Lung (tissue), 12 donors: ENCODE measurements around the gene SLC6A18. TPM values are rescaled to one million over a fixed set of nuclear protein-coding genes. Genes with fewer than 3 reads are reported as not detected.
"Not testable (repeated sequence)": the region's sequence is repeated elsewhere in the genome, so short reads cannot be mapped to it uniquely, and the experiment has no call there.

Experiments used
- ATAC-seq: fragments of 200-7000 bp; cut with Tn5 transposase; one replicate; pipeline ENCODE4 v1.9.1; 2020; ENCODE audit warnings: moderate number of reproducible peaks; ENCODE audit not compliant: insufficient read depth, low FRiP score
- DNase-seq, 3 donors: peaks; one replicate each; pipeline ENCODE4 v3.0.0-alpha.2; 2013 to 2017
- H3K27ac ChIP-seq, 2 donors: one replicate each; pipeline ENCODE4 v1.5.1; 2013; ENCODE audit warnings: mild to moderate bottlenecking in 2 of 2, moderate library complexity in 2 of 2, control low read depth in 1 of 2, inconsistent platforms in 1 of 2, low read depth in 1 of 2, low read length in 1 of 2
- H3K27me3 ChIP-seq, 3 donors: one replicate each; pipeline ENCODE4 v1.5.1; 2013; ENCODE audit warnings: low read length in 2 of 3; ENCODE audit not compliant: control insufficient read depth in 3 of 3, insufficient read depth in 3 of 3
- H3K36me3 ChIP-seq, 4 donors: one replicate each; pipeline ENCODE4 v1.5.1; 2013; ENCODE audit warnings: low read length in 4 of 4, mild to moderate bottlenecking in 1 of 4, moderate library complexity in 1 of 4; ENCODE audit not compliant: control insufficient read depth in 4 of 4, insufficient read depth in 4 of 4
- H3K4me1 ChIP-seq, 5 donors: one replicate each; pipeline ENCODE4 v1.5.1; 2013; ENCODE audit warnings: low read length in 5 of 5, mild to moderate bottlenecking in 2 of 5, moderate library complexity in 1 of 5; ENCODE audit not compliant: control insufficient read depth in 5 of 5, insufficient read depth in 5 of 5
- H3K4me3 ChIP-seq: one replicate; pipeline ENCODE4 v1.5.1; 2013; ENCODE audit warnings: mild to moderate bottlenecking, control low read depth, moderate library complexity
- H3K9ac ChIP-seq, 2 donors: one replicate each; pipeline ENCODE4 v1.5.1; 2013; ENCODE audit warnings: low read length in 2 of 2, control low read depth in 1 of 2; ENCODE audit not compliant: insufficient read depth in 1 of 2
- H3K9me3 ChIP-seq, 4 donors: one replicate each; pipeline ENCODE4 v1.5.1; 2013; ENCODE audit warnings: low read length in 3 of 4, mild to moderate bottlenecking in 1 of 4, moderate library complexity in 1 of 4; ENCODE audit not compliant: control insufficient read depth in 4 of 4, insufficient read depth in 3 of 4
- CTCF ChIP-seq: IDR thresholded peaks from 2 replicates; pipeline ENCODE4 v1.5.1; 2012; ENCODE audit warnings: mild to moderate bottlenecking; ENCODE audit errors: control extremely low read depth, extremely low read depth
- WGBS, 2 donors: extraction: QIAGEN DNeasy Blood & Tissue Kit; methylation state at CpG; one replicate each; pipeline ENCODE4 v1.1.7; 2013; 5-methylcytosine and 5-hydroxymethylcytosine counted together
- polyA plus RNA-seq, 2 donors: library from polyadenylated mRNA; stranded (reverse); fragments of 200-250 nt; gene quantifications; one replicate each; pipeline ENCODE4 v1.2.1, GENCODE V29; 2013
- total RNA-seq, 2 donors: library from RNA; depleted of rRNA in 1 of 2; stranded (reverse); fragments of >200 nt in 1 of 2; gene quantifications; one replicate each; pipeline ENCODE4 v1.2.1, GENCODE V29; 2014 to 2021
- donor health status: control.
- donor health status: control.
- donor health status: Bipolar disorder and iron deficiency.
- donor health status: healthy.
- donor health status: DM: yes; HTN: yes; CAD: no.

SLC6A18 gene
- total and polyA plus RNA-seq, 4 donors = not detected

- DNase-seq = no peak
- Histone ChIP-seq H3K36me3 (no peaks in the 10 kb centered on the region), H3K9ac (no peak overlapping the region), H3K4me3 (no peak overlapping the region), H3K27ac (no peak overlapping the region), H3K9me3 (peaks cover 0 to 10% (median 0%) of the 10 kb centered on the region in 4 donors), H3K4me1 (no peaks in the 10 kb centered on the region), H3K27me3 (no peaks in the 10 kb centered on the region)
- no peak for TF ChIP-seq CTCF
- no peak for ATAC-seq
- 79 to 89% methylated on average over 16 of the region's 16 CpGs for WGBS, 2 donors
Observed at GRCh38 chr5:1274471-1274870, 49.3 kb downstream of the SLC6A18 start.

GRCh38 chr5:1275397-1276391 is 50.5 kb downstream of the SLC6A18 start:
- H3K4me3 ChIP-seq, ATAC-seq, DNase-seq, H3K9me3 ChIP-seq, H3K27me3 ChIP-seq, H3K9ac ChIP-seq, H3K36me3 ChIP-seq, H3K4me1 ChIP-seq, H3K27ac ChIP-seq: not testable (repeated sequence)
- WGBS, 2 donors = 83 to 87% methylated on average over 10 of the region's 10 CpGs

GRCh38 chr5:1276930-1277329 is 51.7 kb downstream of the SLC6A18 start:
- DNase-seq (no peak), ATAC-seq (no peak)
- Histone ChIP-seq H3K4me1 (no peaks in the 10 kb centered on the region), H3K36me3 (no peaks in the 10 kb centered on the region), H3K9me3 (peaks cover 0 to 10% (median 0%) of the 10 kb centered on the region in 4 donors), H3K9ac (no peak overlapping the region), H3K27ac (no peak overlapping the region), H3K4me3 (no peak overlapping the region), H3K27me3 (no peaks in the 10 kb centered on the region)
- TF ChIP-seq CTCF = no peak
- WGBS, 2 donors = 87 to 92% methylated on average over 20 of the region's 20 CpGs

GRCh38 chr5:1277331-1277730 is 52.1 kb downstream of the SLC6A18 start:
- no peak for DNase-seq
- Histone ChIP-seq H3K9me3 (peaks cover 0 to 10% (median 0%) of the 10 kb centered on the region in 4 donors), H3K9ac (no peak overlapping the region), H3K4me3 (no peak overlapping the region), H3K36me3 (no peaks in the 10 kb centered on the region), H3K27ac (no peak overlapping the region), H3K4me1 (no peaks in the 10 kb centered on the region), H3K27me3 (no peaks in the 10 kb centered on the region)
- TF ChIP-seq CTCF = no peak
- ATAC-seq = no peak
- WGBS, 2 donors = 87 to 94% methylated on average over 21 of the region's 21 CpGs
